Myocyte (in vitro differentiated cells): ENCODE results near the gene SLX4. TPM values are rescaled to one million over a fixed set of nuclear protein-coding genes. Genes with fewer than 3 reads are reported as not detected.

ENCODE experiments used
- DNase-seq: peaks from one replicate; pipeline ENCODE4 v3.0.0-alpha.2; 2012; ENCODE audit warnings: low read depth
- total RNA-seq: library from RNA; depleted of rRNA; stranded (reverse); fragments of >200 nt; gene quantifications from 2 replicates; pipeline ENCODE4 v1.2.3, GENCODE V29; 2014

Gene SLX4
- total RNA-seq, 1 donor from 2014 or later, result 3.7 TPM

DNA sequence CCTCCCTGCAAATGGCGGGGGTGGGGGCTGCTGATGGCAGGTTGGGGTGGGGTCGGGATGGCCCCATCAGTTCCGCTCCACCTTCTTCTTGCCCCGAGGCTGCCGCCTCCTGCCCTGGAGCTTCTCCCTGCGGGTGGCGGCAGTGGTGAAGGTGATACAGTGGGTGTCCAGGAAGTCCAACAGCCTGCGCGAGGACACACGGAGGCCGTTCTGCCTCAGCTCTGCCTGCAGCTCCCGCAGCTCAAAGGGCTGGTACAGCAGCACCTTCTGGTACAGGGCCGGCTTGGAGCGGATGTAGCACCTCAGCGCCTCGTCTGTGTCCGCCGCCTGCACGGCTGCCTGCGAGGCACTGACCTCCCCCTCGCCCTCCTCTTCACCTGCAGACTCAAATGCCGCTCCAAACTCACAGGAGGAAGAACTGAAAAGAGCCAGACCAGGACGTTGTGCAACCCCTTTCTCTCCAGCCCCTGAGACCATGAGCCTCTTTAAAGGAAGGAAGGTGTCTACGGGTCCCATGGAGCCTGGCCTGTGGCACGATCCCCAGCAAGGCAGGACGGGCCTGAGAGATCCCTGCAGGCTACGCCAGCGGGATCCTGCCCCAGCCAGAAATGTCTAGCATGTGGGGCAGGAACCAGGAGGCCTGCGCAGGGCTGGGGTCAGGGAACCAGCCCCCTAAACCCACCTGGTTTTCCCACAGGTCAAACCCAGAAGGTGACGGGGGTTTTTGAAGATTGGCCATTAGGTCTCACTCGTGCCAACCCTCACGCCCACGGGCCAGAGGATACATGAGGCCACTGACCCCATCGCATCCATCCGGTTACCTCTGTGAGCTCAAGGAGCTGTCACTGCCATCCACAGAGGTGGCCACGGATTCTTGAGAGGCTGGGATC is 28.9 kb downstream of the SLX4 start:
- DNase-seq, result no peak

DNA sequence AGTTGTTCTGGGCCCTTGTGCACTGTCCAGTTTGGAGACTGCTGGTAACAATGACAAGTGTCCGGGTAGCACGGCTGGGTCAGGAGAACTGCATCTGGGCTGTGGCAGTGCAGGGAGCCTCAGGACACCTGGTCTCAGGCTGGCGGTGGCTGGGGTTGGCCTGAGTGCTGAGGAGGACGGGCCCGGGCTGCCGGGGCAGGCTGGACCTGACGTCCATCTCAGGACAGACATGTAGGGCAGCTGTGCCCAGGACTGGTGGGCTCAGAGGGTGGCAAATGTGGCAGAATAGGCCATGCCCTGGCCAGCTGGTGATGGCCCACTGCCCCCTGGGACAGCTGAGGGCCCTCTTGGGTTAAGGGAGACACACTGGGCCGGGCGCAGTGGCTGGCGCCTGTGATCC is 30.0 kb downstream of the SLX4 start:
- DNase-seq, result no peak

- no peak for DNase-seq
These were observed 30.7 kb downstream of the SLX4 start for GRCh38 chr16:3580686-3581085.

DNA sequence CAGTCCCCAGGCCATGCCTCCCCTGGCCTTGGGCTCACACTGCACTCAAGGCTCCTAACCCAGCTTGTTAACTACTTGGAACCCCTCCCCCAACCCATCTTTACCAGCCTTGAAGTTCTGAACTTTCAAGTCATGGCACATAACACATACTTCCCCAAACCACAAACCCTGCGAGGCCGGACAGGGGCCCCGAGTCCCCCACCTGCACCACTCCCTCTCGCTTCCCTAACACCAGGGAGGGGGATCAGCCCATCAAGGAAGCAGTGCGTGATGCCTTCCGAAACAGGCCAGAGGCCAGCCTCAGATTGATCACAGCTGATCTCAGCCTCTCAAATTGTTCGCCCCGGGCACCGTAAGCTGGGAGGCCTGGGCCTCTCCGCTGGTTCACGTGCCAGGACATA is 31.2 kb downstream of the SLX4 start:
- no peak for DNase-seq

DNA sequence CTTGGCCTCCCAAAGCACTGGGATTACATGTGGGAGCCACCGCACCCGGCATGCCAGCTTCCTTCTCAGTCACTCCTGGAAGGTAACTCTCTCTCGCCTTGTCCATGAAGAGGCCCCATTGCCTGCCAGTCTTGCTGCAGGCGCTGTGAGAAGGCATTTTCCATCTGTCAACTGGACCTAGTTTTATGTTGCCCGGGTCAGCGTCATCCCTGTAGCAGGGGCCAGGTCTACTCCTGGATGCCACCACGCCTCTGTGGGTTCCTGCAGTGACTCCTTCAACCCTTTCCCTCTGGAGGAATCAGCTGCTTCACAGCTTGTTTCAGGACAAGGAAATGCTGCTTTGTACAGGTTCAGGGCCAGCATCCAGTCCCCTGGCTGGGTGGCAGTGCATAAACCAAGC is 31.6 kb downstream of the SLX4 start:
- no peak for DNase-seq

- peak; percentile 57 for DNase-seq
These were observed 32.5 kb downstream of the SLX4 start for GRCh38 chr16:3578610-3579551.

DNA sequence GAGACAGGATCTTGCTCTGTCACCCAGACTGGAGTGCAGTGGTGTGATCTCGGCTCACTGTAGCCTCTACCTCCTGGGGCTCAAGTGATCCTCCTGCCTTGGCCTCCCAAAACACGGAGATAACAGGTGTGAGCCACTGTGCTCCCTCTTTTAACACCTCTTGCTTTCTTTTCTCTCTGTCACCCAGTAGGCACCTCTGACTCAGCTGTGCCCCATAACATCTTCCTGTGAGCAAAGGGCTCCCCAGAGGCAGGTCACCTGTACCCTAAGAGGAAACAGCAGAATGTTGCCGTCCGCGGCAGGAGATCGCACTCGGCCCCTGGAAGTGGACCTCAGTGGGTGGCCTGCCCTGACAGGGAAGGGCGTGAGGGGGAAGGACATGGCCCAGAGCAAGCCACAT is 33.3 kb downstream of the SLX4 start:
- no peak for DNase-seq

DNA sequence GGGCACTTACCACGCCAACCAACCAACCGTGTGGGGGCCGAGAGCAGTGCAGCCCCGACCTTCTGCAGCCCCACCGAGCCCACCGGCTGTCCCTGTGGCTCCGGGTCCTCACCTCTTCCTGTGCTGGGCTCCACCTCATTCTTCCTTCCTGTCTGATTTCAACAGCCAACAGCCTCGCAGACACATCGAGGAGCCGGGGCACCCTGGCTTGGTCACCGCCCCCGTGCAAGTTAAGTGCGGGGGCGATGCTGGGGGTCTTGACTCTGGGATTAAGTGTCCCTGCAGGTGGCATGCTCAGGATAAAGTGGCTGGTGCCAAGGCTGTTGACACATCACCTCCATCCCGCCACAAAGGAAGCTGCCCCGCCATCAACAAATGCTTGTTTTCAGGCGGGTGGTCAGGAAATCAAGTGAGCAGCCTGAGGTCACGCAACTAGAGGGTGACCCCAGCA is 34.1 kb downstream of the SLX4 start, which contains the start of gene NLRC3:
Gene NLRC3 (minus strand): TSS at position 102 of the 451 bp plus-strand sequence. CDS start 12,367 bp downstream, outside the sequence.
- no peak for DNase-seq

DNA sequence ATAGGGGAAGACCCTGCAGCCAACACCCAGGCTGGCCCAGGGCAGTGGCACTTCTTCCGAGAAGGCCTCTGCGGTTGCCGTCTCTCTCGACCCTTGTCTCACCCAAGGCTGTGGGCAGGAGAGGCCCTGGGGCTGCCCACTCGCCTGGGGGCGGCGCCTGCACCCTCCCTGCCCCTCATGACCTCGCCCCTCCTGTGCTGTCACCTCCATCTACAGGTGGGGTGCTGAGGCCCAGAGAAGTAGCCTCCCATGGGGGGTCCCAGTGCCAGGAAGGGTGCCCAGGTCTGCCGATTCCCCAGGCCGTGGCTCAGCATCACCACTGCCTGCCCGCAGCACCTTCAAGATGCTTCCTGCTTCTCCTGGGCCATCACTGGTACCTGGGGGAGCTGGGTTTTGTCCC is 35.2 kb downstream of the SLX4 start:
- no peak for DNase-seq

GRCh38 chr16:3575491-3575890 is 35.9 kb downstream of the SLX4 start:
- no peak for DNase-seq

GRCh38 chr16:3574195-3574594 is 37.2 kb downstream of the SLX4 start:
- DNase-seq, result no peak

DNA sequence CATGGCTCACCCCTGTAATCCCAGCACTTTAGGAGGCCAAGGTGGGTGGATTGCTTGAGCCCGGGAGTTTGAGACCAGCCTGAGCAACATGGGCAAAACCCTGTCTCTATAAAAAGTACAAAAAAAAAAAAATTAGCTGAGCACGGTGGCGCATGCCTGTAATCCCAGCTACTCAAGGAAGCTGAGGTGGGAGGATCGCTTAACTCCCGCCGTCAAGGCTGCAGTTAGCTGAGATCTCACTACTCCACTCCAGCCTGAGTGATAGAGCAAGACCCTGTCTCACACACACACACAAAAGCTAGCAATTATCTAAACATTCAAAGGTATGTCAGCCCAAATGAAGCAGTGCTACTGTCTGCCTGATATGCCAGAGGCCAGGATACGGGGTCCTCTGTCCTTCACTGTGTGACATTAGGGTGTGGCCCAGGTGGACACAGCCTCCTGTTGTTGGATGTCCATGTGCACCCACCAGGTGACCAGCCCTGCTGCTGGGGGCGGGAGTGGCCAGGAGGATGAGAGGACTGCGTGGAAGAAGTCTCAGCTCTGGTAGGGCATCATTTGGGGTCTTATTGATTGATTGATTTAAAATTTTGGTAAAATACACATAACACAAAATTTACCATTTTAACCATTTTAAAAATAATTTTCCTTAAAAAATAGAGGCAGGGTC is 38.1 kb downstream of the SLX4 start:
- DNase-seq, result no peak

DNA sequence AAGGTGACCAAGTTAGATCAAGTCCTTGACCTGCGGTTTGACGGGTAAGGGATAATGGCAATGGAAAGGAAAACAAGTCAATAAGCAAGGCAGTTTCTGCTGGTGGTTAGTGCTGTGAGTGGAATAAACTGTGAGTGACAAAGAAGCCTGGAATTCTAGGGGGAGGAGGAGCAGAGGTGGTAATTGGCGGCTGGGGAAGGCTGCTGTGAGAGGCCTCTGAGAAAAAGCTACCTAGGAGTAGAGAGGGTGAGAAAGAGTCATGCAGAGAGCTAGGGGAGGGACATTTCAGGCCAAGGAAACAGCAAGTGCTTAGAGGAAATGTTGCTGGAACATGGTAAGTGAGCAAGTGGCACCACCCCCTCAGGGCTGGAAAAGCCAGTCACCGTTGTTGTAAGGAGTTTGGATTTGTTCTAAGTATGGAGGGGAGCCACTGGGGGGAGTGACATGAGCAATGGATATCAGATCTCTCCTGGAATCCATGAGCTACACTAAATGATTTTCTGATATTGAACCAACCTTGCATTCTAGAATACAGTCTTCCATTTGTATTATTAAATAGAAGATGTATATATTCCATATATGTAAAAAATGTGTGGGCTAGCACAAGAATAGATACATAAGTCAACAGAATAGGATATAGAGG is 40.9 kb downstream of the SLX4 start:
- DNase-seq, result no peak

GRCh38 chr16:3569851-3570250 is 41.6 kb downstream of the SLX4 start:
- no peak for DNase-seq

- DNase-seq, result no peak
These were observed 44.4 kb downstream of the SLX4 start for GRCh38 chr16:3566990-3567389.

DNA sequence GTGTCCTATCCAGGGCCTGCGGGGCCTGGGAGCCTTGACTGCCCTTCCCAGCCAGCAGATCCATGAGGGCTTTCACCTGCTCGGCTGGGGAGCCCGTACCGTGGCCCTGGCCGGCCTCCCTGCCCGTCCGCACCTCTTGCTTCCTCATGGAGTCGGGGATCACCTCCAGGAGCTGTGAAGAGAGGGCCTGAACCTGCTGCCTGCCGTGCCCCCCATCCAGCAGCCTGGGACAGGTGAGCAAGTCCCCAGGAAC is 46.6 kb downstream of the SLX4 start:
- DNase-seq, result no peak

- no peak for DNase-seq
These were observed 47.1 kb downstream of the SLX4 start for GRCh38 chr16:3564130-3564888.

- no peak for DNase-seq
These were observed 48.4 kb downstream of the SLX4 start for GRCh38 chr16:3562914-3563480.

- DNase-seq, result no peak
These were observed 49.8 kb downstream of the SLX4 start for GRCh38 chr16:3561626-3562025.

- DNase-seq, result no peak
These were observed 57.0 kb downstream of the SLX4 start for GRCh38 chr16:3554351-3554928.
